Epithelial cell of umbilical artery (primary cell): ENCODE results near the gene PANK2. TPM values are rescaled to one million over a fixed set of nuclear protein-coding genes. Genes with fewer than 3 reads are reported as not detected.

Source experiments
- total RNA-seq: library from RNA; depleted of rRNA; stranded (reverse); fragments of >200 nt; gene quantifications from 2 replicates; pipeline ENCODE4 v1.2.3, GENCODE V29; 2014

PANK2 gene
- 60.7 and 88.1 TPM in 2 replicates for total RNA-seq

GRCh38 chr20:3888622-3889488 lies at the start of gene PANK2:
Gene PANK2 (plus strand): TSS chr20:3889387.

GRCh38 chr20:3846740-3847428 lies 42.3 kb upstream of the PANK2 start, which contains the start of gene MAVS:
Gene MAVS (plus strand): TSS chr20:3846834. CDS start chr20:3854625, 7,791 bp downstream.

Other genes with a start within 250 kb of the PANK2 start
- not detected in 2 replicates for gene GFRA4, start 226.0 kb upstream of the PANK2 start, total RNA-seq
- gene ADAM33, start 207.4 kb upstream of the PANK2 start, total RNA-seq = 0.32 and 0.76 TPM in 2 replicates
- gene SIGLEC1, start 176.8 kb upstream of the PANK2 start, total RNA-seq = not detected in 2 replicates
- gene HSPA12B, start 156.7 kb upstream of the PANK2 start, total RNA-seq = 3.9 and 16.3 TPM in 2 replicates
- gene ADISSP, start 121.6 kb upstream of the PANK2 start, total RNA-seq = 20.2 and 29.6 TPM in 2 replicates
- not detected in 2 replicates for gene SPEF1, start 107.9 kb upstream of the PANK2 start, total RNA-seq
- 96.8 and 118 TPM in 2 replicates for gene CENPB, start 102.6 kb upstream of the PANK2 start, total RNA-seq
- gene CDC25B, start 93.1 kb upstream of the PANK2 start, total RNA-seq = 10.7 and 14.9 TPM in 2 replicates
- 10.7 and 16.4 TPM in 2 replicates for gene AP5S1, start 68.8 kb upstream of the PANK2 start, total RNA-seq
- 12.0 and 12.9 TPM in 2 replicates for gene MAVS, start 42.6 kb upstream of the PANK2 start, total RNA-seq
- gene RNF24, start 126.2 kb downstream of the PANK2 start, total RNA-seq = 1.5 and 1.6 TPM in 2 replicates